Heart right ventricle (tissue), 16 donors: Measurements from ENCODE around the gene PSMC5. TPM values are rescaled to one million over a fixed set of nuclear protein-coding genes. Genes with fewer than 3 reads are reported as not detected.
"Not testable (repeated sequence)": the region's sequence is repeated elsewhere in the genome, so short reads cannot be mapped to it uniquely, and the experiment has no call there.

ENCODE experiments used
- ATAC-seq, 8 donors: fragments of 200-7000 bp; cut with Tn5 transposase; one replicate each; pipeline ENCODE4 v1.9.1; 2020; ENCODE audit warnings: mild to moderate bottlenecking in 8 of 8, moderate library complexity in 8 of 8, moderate number of reproducible peaks in 1 of 8
- DNase-seq, 2 donors: peaks; one replicate each; pipeline ENCODE4 v3.0.0-alpha.2; 2020
- H3K27ac ChIP-seq, 10 donors: fragments of 200-600 bp; sonication (generic) in 2 of 10; one replicate each; pipeline versions ENCODE4 v1.5.0 to v1.8.0; 2020 to 2022; ENCODE audit warnings: mild to moderate bottlenecking in 3 of 10
- H3K27me3 ChIP-seq, 7 donors: fragments of 200-600 bp; one replicate each; pipeline ENCODE4 v1.8.0; 2021 to 2022; ENCODE audit warnings: mild to moderate bottlenecking in 2 of 7
- H3K36me3 ChIP-seq, 9 donors: fragments of 200-600 bp; sonication (generic) in 1 of 9; one replicate each; pipeline versions ENCODE4 v1.5.0 to v1.8.0; 2020 to 2022; ENCODE audit warnings: mild to moderate bottlenecking in 2 of 9
- H3K4me1 ChIP-seq, 9 donors: fragments of 200-600 bp; sonication (generic) in 1 of 9; one replicate each; pipeline versions ENCODE4 v1.5.0 to v1.8.0; 2020 to 2022; ENCODE audit warnings: mild to moderate bottlenecking in 4 of 9
- H3K4me3 ChIP-seq, 10 donors: fragments of 200-600 bp; sonication (generic) in 2 of 10; one replicate each; pipeline versions ENCODE4 v1.5.0 to v1.8.0; 2020 to 2022; ENCODE audit warnings: mild to moderate bottlenecking in 7 of 10, moderate library complexity in 2 of 10
- H3K9me3 ChIP-seq, 11 donors: fragments of 200-600 bp in 10 of 11; sonication (generic) in 2 of 11; one replicate each; pipeline versions ENCODE4 v1.5.0 to v1.8.0; 2013 to 2022; ENCODE audit warnings: mild to moderate bottlenecking in 2 of 11, control low read depth in 1 of 11, moderate library complexity in 1 of 11
- CTCF ChIP-seq, 9 donors: fragments of 200-600 bp; sonication (generic) in 2 of 9; IDR thresholded peaks; one replicate each; pipeline versions ENCODE4 v1.5.0 to v1.8.0; 2021 to 2022; ENCODE audit warnings: antibody characterized with exemption in 9 of 9, mild to moderate bottlenecking in 5 of 9, moderate library complexity in 1 of 9
- WGBS, 2 donors: extraction: QIAGEN DNeasy Blood & Tissue Kit; methylation state at CpG; one replicate each; pipeline ENCODE4 v1.1.7; 2013; ENCODE audit warnings: inconsistent platforms in 1 of 2; 5-methylcytosine and 5-hydroxymethylcytosine counted together
- intact Hi-C, 10 donors: fragments of 100-400 bp; cut with DNase I; formaldehyde crosslinking; loops; one replicate each; pipeline versions ENCODE4 v1.11.1 to v1.14.2; 2022
- polyA plus RNA-seq, 2 donors: library from polyadenylated mRNA; stranded (reverse); fragments of 200-250 nt; gene quantifications; one replicate each; pipeline ENCODE4 v1.2.3, GENCODE V29; 2013
- total RNA-seq, 10 donors: library from RNA; stranded (reverse); fragmentation: NEBNext Ultra II Directional in 3 of 10; extraction: Animal tissue kit (Norgen Biotek cat#: 25700) in 3 of 10; gene quantifications; one replicate each; pipeline versions ENCODE4 v1.2.1 to v1.2.4, GENCODE V29; 2021 to 2023
- donor health status: Arrhythmogenic right ventricular cardiomyopathy.
- donor health status: ischemic (EF 13 %, LVEDD 7.1; RV severe dilation, severe dysfunction).
- donor health status: healthy with polysubstance abuse.
- donor health status: DM: no; HTN: yes; CAD: no.
- donor health status: DM: no; HTN: no; CAD: no.
- donor health status: ischemic (EF 25% LVEDD 6.9; RV normal size, moderate dysfunction).
- donor health status: ischemic (EF 25% LVEDD 5.7; RV mildly dilated, moderate dysfunction).
- donor health status: healthy.
- donor health status: DM: yes; HTN: yes; CAD: no.
- donor health status: Ischemic cardiomyopathy.
- donor health status: ischemic (EF 35%, LVEDD 5.7; RV mildly dilated, moderate dysfunction).
- donor health status: nonischemic (EF 11% LVEDD 7.7; RV severe dilation, severe dysfunction).
- donor health status: DM: yes; HTN: yes; CAD: no.
- donor health status: PGD.
- donor health status: ischemic (EF 29% LVEDD 5.4; RV normal size, mild dysfunction).
- donor health status: nonischemic (EF 23%, LVEDD 6.1; RV moderate dilation, normal function).

PSMC5 gene
- total and polyA plus RNA-seq, 12 donors: 92.9 to 228 (median 122) TPM

GRCh38 chr17:63790057-63790456 is 37.2 kb upstream of the PSMC5 start:
- H3K36me3 ChIP-seq: peaks cover 0 to 99% (median 59%) of the 10 kb centered on the region in 9 donors
- H3K4me3 ChIP-seq: no peak overlapping the region
- 94 to 95% methylated on average over 6 of the region's 6 CpGs for WGBS, 2 donors
- H3K9me3 ChIP-seq: no peaks in the 10 kb centered on the region
- H3K27ac ChIP-seq: no peak overlapping the region
- peaks cover 0 to 8% (median 0%) of the 10 kb centered on the region in 9 donors for H3K4me1 ChIP-seq
- no peaks in the 10 kb centered on the region for H3K27me3 ChIP-seq
- no peak for DNase-seq
- intact Hi-C loops: no loop called here
- no peak for TF ChIP-seq CTCF (IDR thresholded peaks at IDR 0.05)
- no peak for ATAC-seq

GRCh38 chr17:63792055-63792729 is 35.0 kb upstream of the PSMC5 start:
- H3K4me3 ChIP-seq: no peak overlapping the region
- no peak overlapping the region for H3K27ac ChIP-seq
- no peaks in the 10 kb centered on the region for H3K9me3 ChIP-seq
- WGBS, 2 donors: 89% methylated on average over 3 of the region's 3 CpGs
- TF ChIP-seq CTCF (IDR thresholded peaks at IDR 0.05): no peak
- no peaks in the 10 kb centered on the region for H3K4me1 ChIP-seq
- no peaks in the 10 kb centered on the region for H3K27me3 ChIP-seq
- ATAC-seq (no peak), DNase-seq (no peak)
- peaks cover 0 to 100% (median 75%) of the 10 kb centered on the region in 9 donors for H3K36me3 ChIP-seq
- intact Hi-C loops: no loop called here

- ATAC-seq, H3K4me1 ChIP-seq, DNase-seq, intact Hi-C loops, H3K27ac ChIP-seq, H3K4me3 ChIP-seq, H3K27me3 ChIP-seq, H3K9me3 ChIP-seq: not testable (repeated sequence)
- 96 to 97% methylated on average over 10 of the region's 10 CpGs for WGBS, 2 donors
- H3K36me3 ChIP-seq: peaks cover 0 to 100% (median 90%) of the 10 kb centered on the region in 9 donors
These were observed 30.9 kb upstream of the PSMC5 start for GRCh38 chr17:63796375-63796774.

GRCh38 chr17:63798572-63799106 is 28.6 kb upstream of the PSMC5 start:
- Histone ChIP-seq H3K4me3 (no peak overlapping the region), H3K4me1 (no peaks in the 10 kb centered on the region), H3K9me3 (no peaks in the 10 kb centered on the region), H3K36me3 (peaks cover 0 to 100% (median 90%) of the 10 kb centered on the region in 9 donors), H3K27ac (no peak overlapping the region), H3K27me3 (no peaks in the 10 kb centered on the region)
- intact Hi-C loops: no loop called here
- DNase-seq (no peak), ATAC-seq (no peak)
- TF ChIP-seq CTCF (IDR thresholded peaks at IDR 0.05): no peak
- 95 to 97% methylated on average over 3 of the region's 3 CpGs for WGBS, 2 donors

GRCh38 chr17:63800783-63801182 is 26.4 kb upstream of the PSMC5 start:
- H3K4me1 ChIP-seq: no peaks in the 10 kb centered on the region
- intact Hi-C loops: no loop called here
- no peak for ATAC-seq
- WGBS, 2 donors: 96 to 97% methylated on average over 1 of the region's 1 CpG
- H3K36me3 ChIP-seq: peaks cover 0 to 100% (median 88%) of the 10 kb centered on the region in 9 donors
- H3K27ac ChIP-seq: no peak overlapping the region
- H3K9me3 ChIP-seq: no peaks in the 10 kb centered on the region
- no peaks in the 10 kb centered on the region for H3K27me3 ChIP-seq
- TF ChIP-seq CTCF (IDR thresholded peaks at IDR 0.05): no peak
- no peak for DNase-seq
- no peak overlapping the region for H3K4me3 ChIP-seq
